Hepatocyte (in vitro differentiated cells): ENCODE results near the gene VRTN. TPM values are rescaled to one million over a fixed set of nuclear protein-coding genes. Genes with fewer than 3 reads are reported as not detected.

Experiments
- DNase-seq: peaks from one replicate; pipeline ENCODE4 v3.0.0-alpha.2; 2016; ENCODE audit warnings: low spot score
- H2AFZ ChIP-seq: fragments of 200-600 bp; sonication (generic); 2 replicates; pipeline ENCODE4 v1.6.0; 2016; ENCODE audit warnings: antibody characterized with exemption, mild to moderate bottlenecking
- H3K27ac ChIP-seq: fragments of 200-600 bp; sonication (generic); 2 replicates; pipeline ENCODE4 v1.5.1; 2016; ENCODE audit warnings: mild to moderate bottlenecking
- H3K27me3 ChIP-seq: fragments of 200-600 bp; sonication (generic); 2 replicates; pipeline ENCODE4 v1.6.1; 2016
- H3K36me3 ChIP-seq: fragments of 200-600 bp; sonication (generic); replicated peaks from 2 replicates; pipeline ENCODE4 v1.5.1; 2016; ENCODE audit warnings: low read depth; ENCODE audit not compliant: insufficient read depth
- H3K4me1 ChIP-seq: fragments of 200-600 bp; sonication (generic); 2 replicates; pipeline ENCODE4 v1.5.1; 2016; ENCODE audit warnings: mild to moderate bottlenecking, moderate library complexity; ENCODE audit not compliant: insufficient read depth
- H3K4me2 ChIP-seq: fragments of 200-600 bp; sonication (generic); 2 replicates; pipeline ENCODE4 v1.6.0; 2016
- H3K4me3 ChIP-seq: fragments of 200-600 bp; sonication (generic); 2 replicates; pipeline ENCODE4 v1.5.1; 2016; ENCODE audit warnings: mild to moderate bottlenecking
- H3K79me2 ChIP-seq: fragments of 200-600 bp; sonication (generic); 2 replicates; pipeline ENCODE4 v1.6.0; 2017; ENCODE audit warnings: mild to moderate bottlenecking
- H3K9me2 ChIP-seq: fragments of 200-600 bp; sonication (generic); replicated peaks from 2 replicates; pipeline ENCODE4 v1.6.0; 2017; ENCODE audit warnings: mild to moderate bottlenecking; ENCODE audit not compliant: insufficient read depth
- H3K9me3 ChIP-seq: fragments of 200-600 bp; sonication (generic); 2 replicates; pipeline ENCODE4 v1.5.1; 2016; ENCODE audit warnings: low read depth, mild to moderate bottlenecking
- H4K20me1 ChIP-seq: fragments of 200-600 bp; sonication (generic); 2 replicates; pipeline ENCODE4 v1.6.0; 2016; ENCODE audit warnings: mild to moderate bottlenecking; ENCODE audit not compliant: insufficient read depth, poor library complexity, severe bottlenecking
- CTCF ChIP-seq: fragments of 200-600 bp; sonication (generic); IDR thresholded peaks from 2 replicates; pipeline ENCODE4 v1.5.1; 2016; ENCODE audit warnings: antibody characterized with exemption, mild to moderate bottlenecking; ENCODE audit not compliant: poor library complexity
- EZH2 ChIP-seq: fragments of 200-600 bp; sonication (generic); IDR thresholded peaks from 2 replicates; pipeline ENCODE4 v1.6.1; 2016; ENCODE audit warnings: antibody characterized with exemption, mild to moderate bottlenecking, borderline replicate concordance
- EZH2phosphoT487 ChIP-seq: fragments of 200-600 bp; sonication (generic); IDR thresholded peaks from one replicate; pipeline ENCODE4 v1.6.1; 2018; ENCODE audit warnings: antibody characterized with exemption, mild to moderate bottlenecking, low read depth, moderate library complexity; ENCODE audit not compliant: unreplicated experiment, severe bottlenecking
- WGBS: methylation state at CpG from one replicate; pipeline ENCODE4 v1.1.6; 2016; ENCODE audit warnings: low lambda C conversion rate; ENCODE audit errors: missing lambda C conversion rate; 5-methylcytosine and 5-hydroxymethylcytosine counted together
- polyA plus RNA-seq: library from polyadenylated mRNA; unstranded; fragments of >200 nt; fragmentation: Nextera tagmentation; extraction: Ambion mirVana; gene quantifications from 2 replicates; pipeline ENCODE4 v1.2.1, GENCODE V29; 2016
- total RNA-seq: library from RNA; depleted of rRNA; stranded (reverse); fragments of >200 nt; gene quantifications from 2 replicates; pipeline ENCODE4 v1.2.3, GENCODE V29; 2014

Gene VRTN
- total and polyA plus RNA-seq, 2 experiments from 2014 or later: 0.13 TPM; not detected in 1

DNA sequence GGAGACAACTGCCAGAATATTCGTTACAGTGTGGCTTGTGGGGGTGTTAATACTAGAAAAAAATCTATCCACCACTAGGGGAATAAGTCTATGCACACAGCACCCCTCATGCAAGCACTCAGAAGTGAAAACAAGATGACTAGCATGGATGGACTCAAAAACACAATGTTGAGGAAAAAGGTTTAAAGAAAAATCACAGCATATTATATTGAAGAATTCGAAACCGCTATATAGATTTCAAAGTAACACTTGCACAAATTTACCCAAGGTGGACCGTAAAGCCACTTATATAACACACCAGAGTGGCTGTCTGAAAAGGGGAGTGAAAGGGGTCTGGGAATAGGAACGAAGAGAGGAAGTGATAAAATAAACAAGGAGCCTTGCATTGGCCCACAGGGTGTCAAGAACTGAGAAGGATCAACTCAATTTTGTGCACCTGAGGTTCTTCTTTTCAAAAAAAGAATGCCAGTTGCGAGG, 46.1 kb upstream of the VRTN start:
- no peaks in the 10 kb centered on the region for H3K27me3 ChIP-seq
- peak overlapping the region; percentile 64 for H2AFZ ChIP-seq
- H3K9me3 ChIP-seq: no peaks in the 10 kb centered on the region
- peak; percentile 63 for DNase-seq
- H3K79me2 ChIP-seq: peaks cover 42% of the 10 kb centered on the region
- peaks cover 4% of the 10 kb centered on the region for H3K4me1 ChIP-seq
- H3K27ac ChIP-seq: peak overlapping the region; percentile 85
- WGBS: 4% methylated on average over 6 of the region's 6 CpGs
- H4K20me1 ChIP-seq: peaks cover 20% of the 10 kb centered on the region
- peak overlapping the region; percentile 89 for H3K4me2 ChIP-seq
- H3K4me3 ChIP-seq: peak overlapping the region; percentile 68
- H3K9me2 ChIP-seq: no peaks in the 10 kb centered on the region
- H3K36me3 ChIP-seq: no peaks in the 10 kb centered on the region
- TF ChIP-seq EZH2phosphoT487 (no peak), EZH2 (no peak), CTCF (peak; percentile 43)

- Histone ChIP-seq H3K4me1 (peaks cover 4% of the 10 kb centered on the region), H3K4me3 (peak within 1 kb of the TSS; percentile 68), H3K27ac (peak within 1 kb of the TSS; percentile 85), H4K20me1 (peaks cover 20% of the 10 kb centered on the region), H3K79me2 (peaks cover 37% of the 10 kb centered on the region), H3K36me3 (no peaks in the 10 kb centered on the region), H3K9me2 (no peaks in the 10 kb centered on the region), H3K9me3 (no peaks in the 10 kb centered on the region), H3K4me2 (peak within 1 kb of the TSS; percentile 89), H3K27me3 (no peaks in the 10 kb centered on the region), H2AFZ (peak within 1 kb of the TSS; percentile 92)
- TF ChIP-seq EZH2: no peak
- peak; percentile 80 for TF ChIP-seq CTCF
- peak; percentile 96 for DNase-seq
- WGBS: 14% methylated on average over 58 of the region's 61 CpGs
Observed at GRCh38 chr14:74302634-74303569, 45.4 kb upstream of the VRTN start, which contains the start of gene ABCD4. Gene ABCD4 (minus strand): TSS chr14:74302934. CDS start chr14:74302912, 22 bp downstream.

DNA sequence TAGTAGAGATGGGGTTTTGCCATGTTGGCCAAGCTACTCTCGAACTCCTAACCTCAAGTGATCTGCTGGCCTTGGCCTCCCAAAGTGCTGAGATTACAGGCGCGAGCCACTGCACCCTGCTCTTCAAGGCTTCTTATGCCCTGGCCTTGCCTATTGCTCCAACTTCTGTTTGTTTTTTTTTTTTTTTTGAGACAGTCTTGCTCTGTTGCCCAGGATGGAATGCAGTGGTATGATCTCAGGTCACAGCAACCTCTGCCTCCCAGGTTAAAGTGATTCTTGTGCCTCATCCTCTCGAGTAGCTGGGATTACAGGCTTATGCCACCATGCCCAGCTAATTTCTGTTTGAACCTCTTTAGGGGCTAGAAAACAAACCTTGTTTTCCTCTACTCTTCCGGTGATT, 39.6 kb upstream of the VRTN start:
- TF ChIP-seq CTCF (no peak), EZH2phosphoT487 (no peak), EZH2 (no peak)
- H4K20me1 ChIP-seq: no peaks in the 10 kb centered on the region
- no peak for DNase-seq
- no peaks in the 10 kb centered on the region for H3K9me2 ChIP-seq
- WGBS: 92% methylated on average over 5 of the region's 5 CpGs
- H3K27ac ChIP-seq: no peak overlapping the region
- no peaks in the 10 kb centered on the region for H3K9me3 ChIP-seq
- H3K4me1 ChIP-seq: no peaks in the 10 kb centered on the region
- no peak overlapping the region for H3K4me3 ChIP-seq
- no peak overlapping the region for H2AFZ ChIP-seq
- H3K36me3 ChIP-seq: no peaks in the 10 kb centered on the region
- H3K4me2 ChIP-seq: no peak overlapping the region
- no peaks in the 10 kb centered on the region for H3K27me3 ChIP-seq
- no peaks in the 10 kb centered on the region for H3K79me2 ChIP-seq
